Osteoblast (primary cell): ENCODE measurements around the gene TGFBR3L. TPM values are rescaled to one million over a fixed set of nuclear protein-coding genes. Genes with fewer than 3 reads are reported as not detected.

Source experiments
- DNase-seq: peaks from one replicate; pipeline ENCODE4 v3.0.0; 2011; ENCODE audit warnings: low spot score, mixed read lengths; ENCODE audit not compliant: insufficient read length; ENCODE audit errors: missing footprints
- H2AFZ ChIP-seq: 2 replicates; pipeline ENCODE4 v1.6.0; 2011; ENCODE audit warnings: mild to moderate bottlenecking, low read length
- H3K27ac ChIP-seq: 2 replicates; pipeline ENCODE4 v1.5.1; 2011; ENCODE audit warnings: mild to moderate bottlenecking, low read depth, low read length, moderate library complexity
- H3K27me3 ChIP-seq: 2 replicates; pipeline ENCODE4 v1.6.0; 2012; ENCODE audit warnings: mild to moderate bottlenecking, control low read depth, inconsistent platforms, low read length, moderate library complexity; ENCODE audit not compliant: insufficient read depth
- H3K36me3 ChIP-seq: 2 replicates; pipeline ENCODE4 v1.5.1; 2011; ENCODE audit warnings: mild to moderate bottlenecking, low read length, control low read depth, moderate library complexity; ENCODE audit not compliant: insufficient read depth
- H3K4me1 ChIP-seq: 2 replicates; pipeline ENCODE4 v1.5.1; 2011; ENCODE audit warnings: mild to moderate bottlenecking, low read length, control low read depth, moderate library complexity; ENCODE audit not compliant: insufficient read depth
- H3K4me2 ChIP-seq: 2 replicates; pipeline ENCODE4 v1.6.0; 2011; ENCODE audit warnings: mild to moderate bottlenecking, low read length; ENCODE audit not compliant: insufficient read depth
- H3K4me3 ChIP-seq: fragments of 200-600 bp; sonication (generic); 3 replicates; pipeline ENCODE4 v1.5.1; 2012; ENCODE audit warnings: mild to moderate bottlenecking, low read length, inconsistent platforms; ENCODE audit not compliant: insufficient read depth
- H3K79me2 ChIP-seq: 2 replicates; pipeline ENCODE4 v1.6.0; 2012; ENCODE audit warnings: mild to moderate bottlenecking, low read length, control low read depth, inconsistent platforms; ENCODE audit not compliant: insufficient read depth
- H3K9me3 ChIP-seq: 2 replicates; pipeline ENCODE4 v1.5.1; 2011; ENCODE audit warnings: low read depth, low read length, control low read depth
- H4K20me1 ChIP-seq: 2 replicates; pipeline ENCODE4 v1.6.0; 2012; ENCODE audit warnings: mild to moderate bottlenecking, low read length, control low read depth; ENCODE audit not compliant: insufficient read depth
- CTCF ChIP-seq: IDR thresholded peaks from 2 replicates; pipeline ENCODE4 v1.5.1; 2011; ENCODE audit warnings: mild to moderate bottlenecking, low read depth, low read length, moderate library complexity; ENCODE audit errors: extremely low read depth
- total RNA-seq: library from RNA; depleted of rRNA; stranded (reverse); fragments of >200 nt; gene quantifications from 2 replicates; pipeline ENCODE4 v1.2.3, GENCODE V29; 2012

Gene TGFBR3L
- total RNA-seq, 1 donor: under 0.01 TPM

GRCh38 chr19:7899751-7900378 lies 14.8 kb upstream of the TGFBR3L start:
- H4K20me1 ChIP-seq: peaks cover 7% of the 10 kb centered on the region
- peak; percentile 60 for DNase-seq
- H2AFZ ChIP-seq: no peak overlapping the region
- no peaks in the 10 kb centered on the region for H3K27me3 ChIP-seq
- peaks cover 18% of the 10 kb centered on the region for H3K79me2 ChIP-seq
- H3K4me3 ChIP-seq: no peak overlapping the region
- H3K36me3 ChIP-seq: peaks cover 9% of the 10 kb centered on the region
- H3K4me2 ChIP-seq: no peak overlapping the region
- H3K9me3 ChIP-seq: no peaks in the 10 kb centered on the region
- no peak overlapping the region for H3K27ac ChIP-seq
- no peak for TF ChIP-seq CTCF
- peaks cover 10% of the 10 kb centered on the region for H3K4me1 ChIP-seq

GRCh38 chr19:7900401-7900870 lies 14.2 kb upstream of the TGFBR3L start:
- Histone ChIP-seq H4K20me1 (peaks cover 13% of the 10 kb centered on the region), H3K27me3 (no peaks in the 10 kb centered on the region), H3K27ac (no peak overlapping the region), H3K4me1 (peaks cover 16% of the 10 kb centered on the region), H2AFZ (no peak overlapping the region), H3K4me2 (no peak overlapping the region), H3K4me3 (no peak overlapping the region), H3K36me3 (peaks cover 9% of the 10 kb centered on the region), H3K9me3 (no peaks in the 10 kb centered on the region), H3K79me2 (peaks cover 21% of the 10 kb centered on the region)
- TF ChIP-seq CTCF: no peak
- DNase-seq: peak; percentile 69

- peak; percentile 11 for DNase-seq
Observed at GRCh38 chr19:7900931-7901330, 13.7 kb upstream of the TGFBR3L start.

GRCh38 chr19:7901337-7901736 lies 13.3 kb upstream of the TGFBR3L start:
- H3K79me2 ChIP-seq: peaks cover 30% of the 10 kb centered on the region
- peaks cover 20% of the 10 kb centered on the region for H4K20me1 ChIP-seq
- peaks cover 16% of the 10 kb centered on the region for H3K4me1 ChIP-seq
- H3K4me3 ChIP-seq: no peak overlapping the region
- peaks cover 9% of the 10 kb centered on the region for H3K36me3 ChIP-seq
- H3K4me2 ChIP-seq: no peak overlapping the region
- peak; percentile 10 for DNase-seq
- no peak overlapping the region for H2AFZ ChIP-seq
- no peaks in the 10 kb centered on the region for H3K9me3 ChIP-seq
- no peak for TF ChIP-seq CTCF
- no peak overlapping the region for H3K27ac ChIP-seq
- H3K27me3 ChIP-seq: no peaks in the 10 kb centered on the region

More at GRCh38 chr19:7900931-7901330, 13.7 kb upstream of the TGFBR3L start:
- peaks cover 16% of the 10 kb centered on the region for H4K20me1 ChIP-seq
- TF ChIP-seq CTCF: no peak
- H3K4me3 ChIP-seq: no peak overlapping the region
- no peak overlapping the region for H3K4me2 ChIP-seq
- no peak overlapping the region for H3K27ac ChIP-seq
- peaks cover 16% of the 10 kb centered on the region for H3K4me1 ChIP-seq
- no peaks in the 10 kb centered on the region for H3K9me3 ChIP-seq
- H2AFZ ChIP-seq: no peak overlapping the region
- peaks cover 26% of the 10 kb centered on the region for H3K79me2 ChIP-seq
- H3K36me3 ChIP-seq: peaks cover 9% of the 10 kb centered on the region
- H3K27me3 ChIP-seq: no peaks in the 10 kb centered on the region
